Measurements from ENCODE around the gene HES5.

The HES5 gene

DNA sequence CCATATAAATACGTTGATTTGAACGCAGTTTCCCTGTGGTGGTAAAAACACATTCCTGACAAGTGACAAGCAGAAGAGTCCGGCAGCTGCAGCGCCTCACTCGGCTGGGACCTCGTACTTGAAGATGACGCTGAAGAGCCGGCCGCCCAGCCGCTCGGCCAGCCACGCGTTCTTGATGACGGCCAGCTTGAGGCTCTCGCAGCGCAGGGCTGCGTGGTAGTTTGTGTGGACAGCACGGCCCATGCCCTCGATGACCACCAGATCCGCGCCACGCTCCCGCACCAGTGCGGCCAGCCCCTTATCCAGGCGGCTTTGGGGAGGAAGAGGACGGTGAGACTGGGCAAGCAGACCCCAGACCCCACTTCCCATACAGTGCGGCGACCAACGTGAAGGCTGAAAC lies 21.3 kb downstream of the HES5 start:
- Histone ChIP-seq H3K36me3 (ENCODE audit: control insufficient read depth, insufficient read depth, low read length) (peaks cover 59% of the 10 kb centered on the region), H3K27ac (ENCODE audit: low read depth, low read length) (no peak overlapping the region), H3K27me3 (ENCODE audit: control insufficient read depth, insufficient read depth, low read length) (no peaks in the 10 kb centered on the region), H3K9me3 (ENCODE audit: control insufficient read depth, insufficient read depth, low read depth, low read length) (no peaks in the 10 kb centered on the region), H3K9ac (ENCODE audit: low read length) (no peak overlapping the region), H3K4me1 (ENCODE audit: control insufficient read depth, insufficient read depth, low read length) (no peaks in the 10 kb centered on the region), H3K4me3 (ENCODE audit: low read depth, low read length) (no peak overlapping the region)

- Histone ChIP-seq H3K27me3 (ENCODE audit: control insufficient read depth, insufficient read depth, low read length) (no peaks in the 10 kb centered on the region), H3K9me3 (ENCODE audit: control insufficient read depth, insufficient read depth, low read depth, low read length) (no peaks in the 10 kb centered on the region), H3K27ac (ENCODE audit: low read depth, low read length) (no peak overlapping the region), H3K4me3 (ENCODE audit: low read depth, low read length) (no peak overlapping the region), H3K4me1 (ENCODE audit: control insufficient read depth, insufficient read depth, low read length) (no peaks in the 10 kb centered on the region), H3K36me3 (ENCODE audit: control insufficient read depth, insufficient read depth, low read length) (peaks cover 54% of the 10 kb centered on the region), H3K9ac (ENCODE audit: low read length) (no peak overlapping the region)
These were observed 21.9 kb downstream of the HES5 start for GRCh38 chr1:2508180-2508579.

DNA sequence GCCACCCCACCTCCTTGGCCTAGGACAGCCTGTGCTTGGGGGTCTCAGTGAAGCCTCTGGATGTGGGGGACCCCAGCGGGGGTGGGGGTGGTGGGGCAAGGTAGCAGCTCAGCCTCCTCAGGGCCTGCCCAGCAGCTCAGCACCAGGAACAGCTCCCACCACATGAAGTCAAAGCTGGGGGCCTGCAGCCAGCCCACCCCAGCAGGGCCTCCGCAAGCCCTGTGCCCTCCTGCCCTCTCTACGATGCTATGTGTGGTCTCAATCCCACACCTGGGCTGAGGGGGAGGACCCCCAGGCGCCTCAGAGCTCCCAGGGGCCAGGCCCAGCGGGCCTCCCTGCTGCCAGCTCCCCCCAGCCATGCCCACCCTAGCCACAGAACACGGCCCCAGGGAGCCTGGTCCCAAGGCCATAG lies 22.3 kb downstream of the HES5 start:
- Histone ChIP-seq H3K9ac (ENCODE audit: low read length) (no peak overlapping the region), H3K4me1 (ENCODE audit: control insufficient read depth, insufficient read depth, low read length) (no peaks in the 10 kb centered on the region), H3K9me3 (ENCODE audit: control insufficient read depth, insufficient read depth, low read depth, low read length) (no peaks in the 10 kb centered on the region), H3K27me3 (ENCODE audit: control insufficient read depth, insufficient read depth, low read length) (no peaks in the 10 kb centered on the region), H3K4me3 (ENCODE audit: low read depth, low read length) (no peak overlapping the region), H3K36me3 (ENCODE audit: control insufficient read depth, insufficient read depth, low read length) (peaks cover 49% of the 10 kb centered on the region), H3K27ac (ENCODE audit: low read depth, low read length) (no peak overlapping the region)

DNA sequence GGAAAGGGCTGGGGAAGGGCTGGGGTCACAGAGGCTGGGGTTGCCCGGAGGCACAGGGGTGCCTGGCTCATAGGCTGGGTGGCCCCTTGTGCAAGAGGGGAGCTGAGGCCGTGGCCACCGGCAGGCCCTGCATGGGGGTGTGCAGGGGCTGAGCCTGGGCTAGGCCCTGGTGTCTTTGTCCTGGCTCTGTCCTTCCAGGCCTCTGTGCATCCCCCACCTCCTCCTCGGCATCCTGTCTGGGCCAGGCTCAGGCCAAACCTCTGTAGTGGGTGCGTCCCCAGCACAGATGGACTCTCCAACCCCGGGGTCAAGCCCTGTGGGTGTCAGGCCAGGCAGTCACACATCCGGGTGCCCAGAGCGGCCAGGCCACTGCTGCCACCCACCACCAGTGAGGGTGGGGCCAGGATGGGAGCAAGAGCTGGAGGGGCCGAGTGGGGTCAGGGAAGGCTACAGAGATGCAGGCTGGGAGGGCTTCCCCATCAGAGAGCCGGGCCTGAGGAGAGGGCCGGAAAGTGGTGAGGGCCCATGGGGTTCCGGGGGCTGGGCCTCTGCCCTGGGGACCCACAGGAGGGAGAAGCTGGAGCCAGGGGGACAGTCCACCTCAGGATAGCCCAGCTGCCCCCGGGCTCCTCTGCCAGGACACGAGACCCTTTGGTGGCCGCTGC lies 23.0 kb downstream of the HES5 start:
- Histone ChIP-seq H3K27ac (ENCODE audit: low read depth, low read length) (no peak overlapping the region), H3K9me3 (ENCODE audit: control insufficient read depth, insufficient read depth, low read depth, low read length) (no peaks in the 10 kb centered on the region), H3K27me3 (ENCODE audit: control insufficient read depth, insufficient read depth, low read length) (no peaks in the 10 kb centered on the region), H3K36me3 (ENCODE audit: control insufficient read depth, insufficient read depth, low read length) (peaks cover 42% of the 10 kb centered on the region), H3K4me3 (ENCODE audit: low read depth, low read length) (no peak overlapping the region), H3K9ac (ENCODE audit: low read length) (no peak overlapping the region), H3K4me1 (ENCODE audit: control insufficient read depth, insufficient read depth, low read length) (no peaks in the 10 kb centered on the region)

DNA sequence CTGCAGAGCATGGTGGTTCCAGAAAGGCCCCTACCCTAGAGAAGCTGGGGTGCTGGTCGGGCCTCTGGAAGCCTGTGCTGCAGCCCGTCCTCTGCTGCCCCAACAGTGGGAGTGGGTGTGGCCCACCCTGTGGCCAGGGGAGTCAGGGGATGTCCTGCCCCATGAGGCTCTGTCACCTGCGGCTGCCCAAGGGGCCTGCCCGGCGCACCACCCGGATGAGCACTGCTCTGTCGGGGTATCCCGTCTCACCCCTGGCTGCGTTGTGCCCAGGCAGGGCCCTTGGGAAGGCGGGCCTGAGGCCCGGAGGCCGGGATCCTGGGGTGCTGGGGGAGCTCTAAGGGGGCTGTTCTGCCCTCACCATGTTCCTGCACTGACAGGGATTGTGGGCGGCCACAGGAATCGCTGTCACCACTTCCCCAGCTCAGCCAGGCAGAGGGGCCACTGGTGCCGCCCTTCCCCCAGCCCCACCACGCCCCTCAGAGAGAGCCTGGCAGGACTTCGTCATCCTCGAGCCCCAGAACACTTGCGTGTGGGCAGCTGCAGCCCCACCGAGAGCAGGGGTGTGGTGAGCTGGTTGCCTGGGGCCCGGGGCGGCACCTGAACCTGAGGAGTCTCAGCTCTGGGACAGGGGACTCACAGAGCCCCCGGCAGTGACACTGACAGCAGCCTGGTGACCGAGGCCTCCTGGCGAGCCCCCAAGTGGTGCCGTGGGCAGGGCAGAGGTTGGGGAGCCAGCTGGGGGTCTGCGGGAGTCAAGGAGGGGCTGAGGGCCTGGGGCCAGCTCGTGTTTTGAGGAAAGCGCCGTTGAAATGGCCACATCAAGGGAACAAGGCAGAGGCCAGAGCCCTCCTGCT lies 23.8 kb downstream of the HES5 start:
- Histone ChIP-seq H3K9me3 (ENCODE audit: control insufficient read depth, insufficient read depth, low read depth, low read length) (no peaks in the 10 kb centered on the region), H3K9ac (ENCODE audit: low read length) (no peak overlapping the region), H3K4me1 (ENCODE audit: control insufficient read depth, insufficient read depth, low read length) (no peaks in the 10 kb centered on the region), H3K4me3 (ENCODE audit: low read depth, low read length) (no peak overlapping the region), H3K36me3 (ENCODE audit: control insufficient read depth, insufficient read depth, low read length) (peaks cover 34% of the 10 kb centered on the region), H3K27ac (ENCODE audit: low read depth, low read length) (no peak overlapping the region), H3K27me3 (ENCODE audit: control insufficient read depth, insufficient read depth, low read length) (no peaks in the 10 kb centered on the region)

GRCh38 chr1:2505461-2505994 lies 24.5 kb downstream of the HES5 start:
- no peaks in the 10 kb centered on the region for H3K9me3 ChIP-seq (ENCODE audit: control insufficient read depth, insufficient read depth, low read depth, low read length)
- H3K36me3 ChIP-seq (ENCODE audit: control insufficient read depth, insufficient read depth, low read length): peaks cover 27% of the 10 kb centered on the region
- H3K4me3 ChIP-seq (ENCODE audit: low read depth, low read length): no peak overlapping the region
- no peaks in the 10 kb centered on the region for H3K27me3 ChIP-seq (ENCODE audit: control insufficient read depth, insufficient read depth, low read length)
- H3K9ac ChIP-seq (ENCODE audit: low read length): no peak overlapping the region
- H3K27ac ChIP-seq (ENCODE audit: low read depth, low read length): no peak overlapping the region
- H3K4me1 ChIP-seq (ENCODE audit: control insufficient read depth, insufficient read depth, low read length): no peaks in the 10 kb centered on the region

DNA sequence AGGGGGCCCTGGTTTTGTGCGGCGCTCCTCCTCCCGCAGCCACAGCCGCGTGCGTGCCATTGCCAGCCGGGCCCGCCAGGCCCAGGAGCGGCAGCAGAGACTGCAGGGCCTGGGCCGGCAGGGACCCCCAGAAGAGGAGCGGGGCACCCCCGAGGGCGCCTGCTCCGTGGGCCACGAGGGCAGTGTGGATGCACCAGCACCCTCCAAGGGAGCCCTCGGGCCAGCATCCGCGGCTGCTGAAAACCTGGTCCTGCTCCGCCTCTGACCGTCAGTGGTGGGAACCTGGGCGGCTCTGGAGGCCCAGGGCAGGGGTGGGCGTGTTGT lies 25.2 kb downstream of the HES5 start:
- H3K9ac ChIP-seq (ENCODE audit: low read length): no peak overlapping the region
- H3K36me3 ChIP-seq (ENCODE audit: control insufficient read depth, insufficient read depth, low read length): peaks cover 21% of the 10 kb centered on the region
- no peaks in the 10 kb centered on the region for H3K9me3 ChIP-seq (ENCODE audit: control insufficient read depth, insufficient read depth, low read depth, low read length)
- H3K27ac ChIP-seq (ENCODE audit: low read depth, low read length): no peak overlapping the region
- H3K4me3 ChIP-seq (ENCODE audit: low read depth, low read length): no peak overlapping the region
- H3K4me1 ChIP-seq (ENCODE audit: control insufficient read depth, insufficient read depth, low read length): no peaks in the 10 kb centered on the region
- H3K27me3 ChIP-seq (ENCODE audit: control insufficient read depth, insufficient read depth, low read length): no peaks in the 10 kb centered on the region

GRCh38 chr1:2504225-2504948 lies 25.7 kb downstream of the HES5 start:
- no peaks in the 10 kb centered on the region for H3K9me3 ChIP-seq (ENCODE audit: control insufficient read depth, insufficient read depth, low read depth, low read length)
- H3K4me3 ChIP-seq (ENCODE audit: low read depth, low read length): no peak overlapping the region
- H3K27me3 ChIP-seq (ENCODE audit: control insufficient read depth, insufficient read depth, low read length): no peaks in the 10 kb centered on the region
- H3K4me1 ChIP-seq (ENCODE audit: control insufficient read depth, insufficient read depth, low read length): no peaks in the 10 kb centered on the region
- H3K27ac ChIP-seq (ENCODE audit: low read depth, low read length): no peak overlapping the region
- H3K9ac ChIP-seq (ENCODE audit: low read length): no peak overlapping the region
- H3K36me3 ChIP-seq (ENCODE audit: control insufficient read depth, insufficient read depth, low read length): peaks cover 16% of the 10 kb centered on the region

- no peak overlapping the region for H3K4me3 ChIP-seq (ENCODE audit: low read depth, low read length)
- H3K27me3 ChIP-seq (ENCODE audit: control insufficient read depth, insufficient read depth, low read length): no peaks in the 10 kb centered on the region
- H3K27ac ChIP-seq (ENCODE audit: low read depth, low read length): no peak overlapping the region
- no peaks in the 10 kb centered on the region for H3K4me1 ChIP-seq (ENCODE audit: control insufficient read depth, insufficient read depth, low read length)
- H3K36me3 ChIP-seq (ENCODE audit: control insufficient read depth, insufficient read depth, low read length): peaks cover 9% of the 10 kb centered on the region
- H3K9ac ChIP-seq (ENCODE audit: low read length): no peak overlapping the region
- H3K9me3 ChIP-seq (ENCODE audit: control insufficient read depth, insufficient read depth, low read depth, low read length): no peaks in the 10 kb centered on the region
These were observed 26.4 kb downstream of the HES5 start for GRCh38 chr1:2503554-2504224.

DNA sequence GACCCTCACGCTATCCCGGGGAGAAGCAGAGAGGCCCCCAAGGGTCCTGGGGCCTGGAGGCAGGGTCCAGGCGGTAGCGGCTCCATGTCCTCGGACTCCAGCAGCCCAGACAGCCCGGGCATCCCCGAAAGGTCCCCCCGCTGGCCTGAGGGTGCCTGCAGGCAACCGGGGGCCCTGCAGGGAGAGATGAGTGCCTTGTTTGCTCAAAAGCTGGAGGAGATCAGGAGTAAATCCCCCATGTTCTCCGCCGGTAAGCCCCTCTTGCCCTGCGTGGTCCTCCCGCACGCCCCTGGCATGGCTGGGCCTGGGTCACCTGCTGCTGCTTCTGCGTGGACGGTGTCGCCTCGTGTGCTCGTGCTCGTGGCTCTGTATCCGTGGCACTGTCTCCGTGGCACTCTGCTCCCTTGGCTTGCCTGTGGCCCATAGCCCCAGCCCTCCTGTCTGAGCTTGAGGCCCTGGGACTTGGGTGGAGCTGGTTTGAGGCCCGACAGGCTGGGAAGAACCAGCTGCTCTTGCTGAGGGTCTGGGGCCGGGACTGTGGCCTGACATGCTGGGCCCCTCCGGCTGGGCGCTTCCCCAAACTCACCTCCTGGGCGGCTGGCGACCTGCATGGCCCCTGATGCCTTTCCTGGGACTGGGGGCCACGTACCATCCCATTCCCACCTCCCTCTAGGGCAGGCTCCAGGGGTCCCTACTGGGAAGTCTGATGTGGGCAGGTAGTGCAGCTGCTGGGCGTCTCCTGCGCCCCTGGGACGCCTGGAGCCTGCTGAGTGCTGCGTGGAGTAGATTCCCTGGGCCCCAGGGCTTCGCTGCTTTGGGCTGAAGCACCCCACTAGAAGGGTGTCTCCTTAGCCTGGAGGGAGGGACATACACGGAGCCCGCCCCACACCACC lies 27.2 kb downstream of the HES5 start:
- H3K27ac ChIP-seq (ENCODE audit: low read depth, low read length): no peak overlapping the region

More for the DNA sequence above, 27.2 kb downstream of the HES5 start:
- H3K9ac ChIP-seq (ENCODE audit: low read length): no peak overlapping the region
- H3K27me3 ChIP-seq (ENCODE audit: control insufficient read depth, insufficient read depth, low read length): no peaks in the 10 kb centered on the region
- peaks cover 3% of the 10 kb centered on the region for H3K36me3 ChIP-seq (ENCODE audit: control insufficient read depth, insufficient read depth, low read length)
- no peaks in the 10 kb centered on the region for H3K4me1 ChIP-seq (ENCODE audit: control insufficient read depth, insufficient read depth, low read length)
- H3K4me3 ChIP-seq (ENCODE audit: low read depth, low read length): no peak overlapping the region
- no peaks in the 10 kb centered on the region for H3K9me3 ChIP-seq (ENCODE audit: control insufficient read depth, insufficient read depth, low read depth, low read length)
